ENCODE results near the gene RNF41.

- no peak for TF ChIP-seq POLR2A (IDR thresholded peaks at IDR 0.05; ENCODE audit: low read depth, low read length)
- TF ChIP-seq TAF1 (IDR thresholded peaks at IDR 0.05; ENCODE audit: borderline replicate concordance, low read depth, low read length), result no peak
These were observed 13.7 kb downstream of the RNF41 start for GRCh38 chr12:56208006-56208405.
